B cell (primary cell): Measurements from ENCODE around the gene JMJD1C. TPM values are rescaled to one million over a fixed set of nuclear protein-coding genes. Genes with fewer than 3 reads are reported as not detected.

Experiments
- ATAC-seq: fragments of 200-7000 bp; cut with Tn5 transposase; one replicate; pipeline ENCODE4 v1.10.0; 2021; ENCODE audit warnings: low read depth, mild to moderate bottlenecking, moderate number of reproducible peaks, moderate library complexity
- CTCF ChIA-PET: fragments of 350-600 bp; sonication (Branson Sonifier 250); formaldehyde crosslinking; loops from one replicate; lab custom pipeline; 2021; ENCODE audit warnings: antibody characterized with exemption, inconsistent platforms; lab: Charles Lee
- POLR2A ChIA-PET: fragments of 350-600 bp; sonication (Branson Sonifier 250); formaldehyde crosslinking; loops from one replicate; lab custom pipeline; 2021; ENCODE audit warnings: antibody characterized with exemption; lab: Charles Lee
- DNase-seq: peaks from one replicate; pipeline ENCODE4 v3.0.0; 2013
- H2AFZ ChIP-seq: 2 replicates; pipeline ENCODE4 v1.6.1; 2012; ENCODE audit warnings: mild to moderate bottlenecking, low read depth, low read length; ENCODE audit not compliant: insufficient read depth, poor library complexity, severe bottlenecking
- H3K27ac ChIP-seq, 2 donors: 1 replicate in 1 of 2; 2 replicates in 1 of 2; pipeline ENCODE4 v1.5.1; 2012 to 2013; ENCODE audit warnings: low read length in 2 of 2, mild to moderate bottlenecking in 2 of 2, moderate library complexity in 1 of 2
- H3K27me3 ChIP-seq, 4 experiments: fragments of 200-600 bp in 1 of 4; sonication (generic) in 1 of 4; replicated peaks in 1 of 4; 1 replicate in 2 of 4; 2 replicates in 2 of 4; pipeline versions ENCODE4 v1.6.1 to v1.7.0; 2013 to 2016; ENCODE audit warnings: low read length in 3 of 4, mild to moderate bottlenecking in 2 of 4, mixed read lengths in 1 of 4, moderate library complexity in 1 of 4; ENCODE audit not compliant: insufficient read depth in 4 of 4, control insufficient read depth in 3 of 4; ENCODE audit errors: control extremely low read depth in 1 of 4
- H3K36me3 ChIP-seq, 2 experiments: replicated peaks in 1 of 2; 1 replicate in 1 of 2; 2 replicates in 1 of 2; pipeline versions ENCODE4 v1.6.1 to v1.7.1; 2013; ENCODE audit warnings: low read length in 1 of 2; ENCODE audit not compliant: insufficient read depth in 2 of 2, control insufficient read depth in 1 of 2; ENCODE audit errors: control extremely low read depth in 1 of 2, extremely low read depth in 1 of 2
- H3K4me1 ChIP-seq, 2 donors: fragments of 200-600 bp in 1 of 2; sonication (generic) in 1 of 2; 1 replicate in 1 of 2; 2 replicates in 1 of 2; pipeline versions ENCODE4 v1.5.1 to v1.6.1; 2013 to 2017; ENCODE audit warnings: low read length in 2 of 2; ENCODE audit not compliant: control insufficient read depth in 2 of 2, insufficient read depth in 2 of 2
- H3K4me2 ChIP-seq: replicated peaks from 2 replicates; pipeline ENCODE3; 2012; ENCODE audit warnings: mild to moderate bottlenecking, low read depth, low read length; ENCODE audit not compliant: poor library complexity, severe bottlenecking
- H3K4me3 ChIP-seq, 5 experiments: fragments of 200-600 bp in 1 of 5; sonication (generic) in 1 of 5; 1 replicate in 3 of 5; 2 replicates in 2 of 5; pipeline versions ENCODE4 v1.5.1 to v1.7.0; 2011 to 2016; ENCODE audit warnings: low read length in 4 of 5, mild to moderate bottlenecking in 4 of 5, low read depth in 2 of 5, control low read depth in 1 of 5, moderate library complexity in 1 of 5; ENCODE audit not compliant: insufficient read depth in 1 of 5; ENCODE audit errors: control extremely low read depth in 1 of 5, extremely low read depth in 1 of 5
- H3K79me2 ChIP-seq: fragments of 200-600 bp; sonication (generic); one replicate; pipeline ENCODE4 v1.6.0; 2016; ENCODE audit warnings: low read length; ENCODE audit not compliant: control insufficient read depth, insufficient read depth
- H3K9ac ChIP-seq: fragments of 200-600 bp; sonication (generic); 2 replicates; pipeline ENCODE4 v1.6.1; 2017; ENCODE audit warnings: mild to moderate bottlenecking, low read length, moderate library complexity
- H3K9me3 ChIP-seq, 3 donors: one replicate each; pipeline versions ENCODE4 v1.6.1 to v1.7.1; 2013; ENCODE audit warnings: low read length in 2 of 3; ENCODE audit not compliant: control insufficient read depth in 2 of 3, insufficient read depth in 1 of 3; ENCODE audit errors: control extremely low read depth in 1 of 3
- H4K20me1 ChIP-seq: 2 replicates; pipeline ENCODE4 v1.6.0; 2012; ENCODE audit warnings: mild to moderate bottlenecking, low read length; ENCODE audit not compliant: insufficient read depth, control insufficient read depth, poor library complexity, severe bottlenecking
- H3K27ac Mint-ChIP-seq: one replicate; pipeline ENCODE4 v1.8.0; 2021; ENCODE audit warnings: mixed read lengths
- H3K27me3 Mint-ChIP-seq: one replicate; pipeline ENCODE4 v1.8.0; 2021; ENCODE audit warnings: mixed read lengths
- H3K4me1 Mint-ChIP-seq: one replicate; pipeline ENCODE4 v1.8.0; 2021; ENCODE audit warnings: mixed read lengths
- H3K4me3 Mint-ChIP-seq: one replicate; pipeline ENCODE4 v1.8.0; 2021; ENCODE audit warnings: mixed read lengths
- H3K9me3 Mint-ChIP-seq: one replicate; pipeline ENCODE4 v1.8.0; 2022; ENCODE audit warnings: mixed read lengths; ENCODE audit not compliant: insufficient read depth
- EZH2 ChIP-seq: IDR thresholded peaks from 2 replicates; pipeline ENCODE4 v1.6.1; 2012; ENCODE audit warnings: borderline replicate concordance, low read depth, mild to moderate bottlenecking, moderate library complexity, low read length; ENCODE audit not compliant: insufficient read depth, poor library complexity, severe bottlenecking
- WGBS: methylation state at CpG from one replicate; pipeline ENCODE4 v1.1.5; 2013; ENCODE audit warnings: missing lambda C conversion rate; ENCODE audit not compliant: insufficient coverage; 5-methylcytosine and 5-hydroxymethylcytosine counted together
- intact Hi-C: fragments of 100-400 bp; cut with micrococcal nuclease; formaldehyde crosslinking; loops from one replicate; pipeline ENCODE4 v1.10.0; 2022
- polyA plus RNA-seq: library from polyadenylated mRNA; depleted of rRNA; stranded (reverse); fragments of >200 nt; gene quantifications from 2 replicates; pipeline ENCODE4 v1.2.3, GENCODE V29; 2012
- total RNA-seq, 2 donors: library from RNA; stranded (reverse); fragments of 120-200 nt in 1 of 2; gene quantifications; 1 replicate in 1 of 2; 2 replicates in 1 of 2; pipeline versions ENCODE4 v1.2.3 to v1.2.4, GENCODE V29; 2013 to 2022
- TF ChIP-seq, protein P1 (sequence below): fragments of 200-600 bp; IDR thresholded peaks from one replicate; pipeline ENCODE4 v1.8.0; 2022; ENCODE audit warnings: antibody characterized with exemption, mild to moderate bottlenecking

Gene JMJD1C
- total and polyA plus RNA-seq, 2 donors (not counting 1 experiment from before 2014, with no cell fraction given), result 81.8 to 235 TPM

DNA sequence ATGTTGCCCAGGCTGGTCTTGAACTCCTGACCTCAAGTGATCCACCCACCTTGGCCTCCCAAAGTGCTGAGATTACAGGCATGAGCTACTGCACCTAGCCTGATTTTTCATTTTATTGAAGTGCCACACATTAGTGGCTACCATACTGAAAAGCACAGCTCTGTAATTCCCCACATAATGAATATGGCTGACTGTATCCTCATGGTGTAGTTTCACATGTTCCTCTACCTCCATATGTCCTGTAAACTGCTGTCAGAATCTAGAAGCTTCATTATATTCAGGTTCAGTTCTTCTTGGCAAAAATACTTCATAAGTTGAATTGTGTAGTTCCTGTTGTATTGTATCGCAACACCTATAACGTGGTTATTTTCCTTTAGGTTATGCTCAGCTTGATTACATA is 11.1 kb downstream of the JMJD1C start:
- CTCF ChIA-PET, result interaction anchor here (1.7 kb wide), 1 partner anchor 10 kb away, joined by 3 read pairs; no protein-coding TSS in a partner anchor

DNA sequence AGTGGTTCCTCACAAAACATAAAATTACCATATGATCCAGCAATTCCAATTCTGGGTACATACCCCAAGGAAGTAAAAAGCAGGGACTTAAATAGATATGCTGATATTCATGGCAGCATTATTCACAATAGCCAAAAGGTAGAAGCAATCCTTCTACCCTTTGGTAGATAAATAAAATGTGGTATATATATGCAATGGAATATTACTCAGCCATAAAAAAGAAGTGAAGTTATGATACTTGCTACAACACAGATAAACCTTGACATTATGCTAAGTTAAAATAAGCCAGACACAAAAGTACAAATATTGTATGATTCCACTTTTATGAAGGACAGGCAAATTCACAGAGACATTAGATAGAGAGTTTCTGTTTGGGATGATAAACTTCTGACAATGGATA is 13.3 kb downstream of the JMJD1C start:
- no peak overlapping the region for H3K9ac ChIP-seq
- ATAC-seq (no peak), DNase-seq (no peak)
- peaks cover 0 to 4% of the 10 kb centered on the region in 2 donors for H3K4me1 ChIP-seq
- no peak overlapping the region for H3K27ac ChIP-seq
- no peak for TF ChIP-seq EZH2
- TF ChIP-seq, protein P1, sequence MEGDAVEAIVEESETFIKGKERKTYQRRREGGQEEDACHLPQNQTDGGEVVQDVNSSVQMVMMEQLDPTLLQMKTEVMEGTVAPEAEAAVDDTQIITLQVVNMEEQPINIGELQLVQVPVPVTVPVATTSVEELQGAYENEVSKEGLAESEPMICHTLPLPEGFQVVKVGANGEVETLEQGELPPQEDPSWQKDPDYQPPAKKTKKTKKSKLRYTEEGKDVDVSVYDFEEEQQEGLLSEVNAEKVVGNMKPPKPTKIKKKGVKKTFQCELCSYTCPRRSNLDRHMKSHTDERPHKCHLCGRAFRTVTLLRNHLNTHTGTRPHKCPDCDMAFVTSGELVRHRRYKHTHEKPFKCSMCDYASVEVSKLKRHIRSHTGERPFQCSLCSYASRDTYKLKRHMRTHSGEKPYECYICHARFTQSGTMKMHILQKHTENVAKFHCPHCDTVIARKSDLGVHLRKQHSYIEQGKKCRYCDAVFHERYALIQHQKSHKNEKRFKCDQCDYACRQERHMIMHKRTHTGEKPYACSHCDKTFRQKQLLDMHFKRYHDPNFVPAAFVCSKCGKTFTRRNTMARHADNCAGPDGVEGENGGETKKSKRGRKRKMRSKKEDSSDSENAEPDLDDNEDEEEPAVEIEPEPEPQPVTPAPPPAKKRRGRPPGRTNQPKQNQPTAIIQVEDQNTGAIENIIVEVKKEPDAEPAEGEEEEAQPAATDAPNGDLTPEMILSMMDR, result no peak
- no peaks in the 10 kb centered on the region for H3K27me3 Mint-ChIP-seq
- H3K4me3 ChIP-seq, result no peak overlapping the region
- no peak overlapping the region for H3K4me3 Mint-ChIP-seq
- intact Hi-C loops, result no loop called here
- no peaks in the 10 kb centered on the region for H4K20me1 ChIP-seq
- ChIA-PET POLR2A (no interaction called here), CTCF (interaction anchor here (0.8 to 1.7 kb wide), 2 partner anchors 19 to 55 kb away, joined by 3 read pairs; no protein-coding TSS in a partner anchor)
- no peaks in the 10 kb centered on the region for H3K36me3 ChIP-seq
- H2AFZ ChIP-seq, result no peak overlapping the region
- H3K9me3 Mint-ChIP-seq, result no peaks in the 10 kb centered on the region
- H3K4me1 Mint-ChIP-seq, result peaks cover 17% of the 10 kb centered on the region
- peaks cover 31% of the 10 kb centered on the region for H3K79me2 ChIP-seq
- H3K4me2 ChIP-seq, result no peak overlapping the region
- no peaks in the 10 kb centered on the region for H3K27me3 ChIP-seq
- no peak overlapping the region for H3K27ac Mint-ChIP-seq
- H3K9me3 ChIP-seq, result peaks cover 0 to 4% (median 2%) of the 10 kb centered on the region in 3 donors

More for the DNA sequence above, 11.1 kb downstream of the JMJD1C start:
- H3K9me3 ChIP-seq, result peaks cover 0 to 4% (median 2%) of the 10 kb centered on the region in 3 donors
- no peak overlapping the region for H2AFZ ChIP-seq
- H3K4me1 ChIP-seq, result peaks cover 0 to 4% of the 10 kb centered on the region in 2 donors
- no peak overlapping the region for H3K27ac ChIP-seq
- no peaks in the 10 kb centered on the region for H3K9me3 Mint-ChIP-seq
- peaks cover 28% of the 10 kb centered on the region for H3K79me2 ChIP-seq
- TF ChIP-seq EZH2, result no peak
- TF ChIP-seq, protein P1, result no peak
- H3K9ac ChIP-seq, result no peak overlapping the region
- H3K27me3 Mint-ChIP-seq, result no peaks in the 10 kb centered on the region
- ATAC-seq (no peak), DNase-seq (no peak)
- H3K4me2 ChIP-seq, result no peak overlapping the region
- H3K36me3 ChIP-seq, result no peaks in the 10 kb centered on the region
- peaks cover 15% of the 10 kb centered on the region for H3K4me1 Mint-ChIP-seq
- H3K4me3 ChIP-seq, result no peak overlapping the region
- H4K20me1 ChIP-seq, result peaks cover 5% of the 10 kb centered on the region
- H3K4me3 Mint-ChIP-seq, result no peak overlapping the region
- no peaks in the 10 kb centered on the region for H3K27me3 ChIP-seq
- H3K27ac Mint-ChIP-seq, result no peak overlapping the region
- POLR2A ChIA-PET, result no interaction called here
- intact Hi-C loops, result no loop called here
- WGBS, result no CpG with 5 or more reads among the region's 2 CpGs
